NCI-H1436 treated with DMSO at 0.1 percent for 48 hours (cell line): ENCODE results near the gene FGG.

Experiments
- DNase-seq: peaks from one replicate; lab custom pipeline; 2025; lab: John Stamatoyannopoulos, UW

FGG gene

DNA sequence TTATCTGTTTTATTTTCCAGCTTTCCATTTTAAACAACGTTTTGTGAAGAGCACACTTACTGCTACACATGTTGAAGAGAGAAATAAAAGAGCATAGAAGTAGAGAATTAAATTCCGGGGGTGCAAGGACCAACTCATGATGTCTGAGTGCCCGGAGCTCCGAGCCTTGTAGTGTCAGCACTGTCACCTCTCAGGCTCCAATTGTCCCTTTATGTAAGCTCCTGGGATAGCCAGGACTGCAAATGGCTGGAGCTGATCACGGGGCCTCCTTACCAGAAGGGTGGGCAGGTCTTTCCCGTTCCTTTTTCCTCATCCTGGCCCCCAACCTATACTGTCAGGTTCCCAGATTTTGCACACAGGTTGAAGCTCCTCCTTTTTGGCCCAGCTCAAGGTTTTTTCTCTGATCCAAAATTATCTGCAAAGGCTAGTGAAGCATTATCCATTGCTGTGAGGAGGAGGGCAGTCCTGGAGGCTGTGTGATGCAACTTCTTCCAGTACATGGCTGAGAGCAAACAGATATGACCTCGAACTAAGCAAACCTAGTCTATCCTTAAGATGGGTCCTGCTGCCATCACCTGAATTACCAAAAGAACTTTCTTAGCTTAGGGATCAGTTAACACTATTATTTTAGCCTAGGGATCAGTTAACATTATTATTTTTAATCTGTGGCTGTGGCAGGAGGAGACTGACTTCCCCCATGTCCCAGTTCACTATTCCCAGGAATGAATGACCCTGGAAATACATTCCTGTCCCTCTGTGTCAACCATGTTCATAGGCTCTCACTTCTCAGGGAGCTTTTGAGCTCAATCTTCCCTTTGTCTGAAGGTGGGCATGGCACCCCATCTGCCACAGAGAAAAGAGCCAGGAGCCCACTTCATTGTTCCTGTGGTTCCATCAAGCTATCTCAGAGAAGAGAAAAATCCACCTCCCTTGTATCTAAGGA is at the start of gene FGG:
Gene FGG, minus strand, starts transcription at position 185 of the 943 bp plus-strand sequence. Its CDS starts 47 bp downstream, at position 138.
- no peak for DNase-seq

DNA sequence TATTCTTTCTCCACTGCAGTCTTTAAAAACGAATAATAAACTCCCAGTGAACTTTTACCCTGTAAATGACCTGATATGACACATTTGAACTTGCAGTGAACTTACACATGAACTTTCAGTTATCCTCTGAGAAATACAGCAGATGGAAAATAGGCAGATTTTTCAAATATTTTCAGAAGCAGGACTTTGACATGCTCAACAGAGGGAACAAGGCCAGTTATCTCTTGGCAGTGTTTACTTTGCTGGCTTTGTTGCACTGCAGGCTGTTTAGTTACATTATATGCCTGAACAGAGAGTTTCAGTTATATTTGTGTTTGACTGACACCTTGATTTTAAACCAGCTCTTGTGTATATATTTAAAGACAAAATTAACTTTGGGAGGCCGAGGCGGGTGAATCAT is 47.6 kb upstream of the FGG start:
- DNase-seq: no peak

DNA sequence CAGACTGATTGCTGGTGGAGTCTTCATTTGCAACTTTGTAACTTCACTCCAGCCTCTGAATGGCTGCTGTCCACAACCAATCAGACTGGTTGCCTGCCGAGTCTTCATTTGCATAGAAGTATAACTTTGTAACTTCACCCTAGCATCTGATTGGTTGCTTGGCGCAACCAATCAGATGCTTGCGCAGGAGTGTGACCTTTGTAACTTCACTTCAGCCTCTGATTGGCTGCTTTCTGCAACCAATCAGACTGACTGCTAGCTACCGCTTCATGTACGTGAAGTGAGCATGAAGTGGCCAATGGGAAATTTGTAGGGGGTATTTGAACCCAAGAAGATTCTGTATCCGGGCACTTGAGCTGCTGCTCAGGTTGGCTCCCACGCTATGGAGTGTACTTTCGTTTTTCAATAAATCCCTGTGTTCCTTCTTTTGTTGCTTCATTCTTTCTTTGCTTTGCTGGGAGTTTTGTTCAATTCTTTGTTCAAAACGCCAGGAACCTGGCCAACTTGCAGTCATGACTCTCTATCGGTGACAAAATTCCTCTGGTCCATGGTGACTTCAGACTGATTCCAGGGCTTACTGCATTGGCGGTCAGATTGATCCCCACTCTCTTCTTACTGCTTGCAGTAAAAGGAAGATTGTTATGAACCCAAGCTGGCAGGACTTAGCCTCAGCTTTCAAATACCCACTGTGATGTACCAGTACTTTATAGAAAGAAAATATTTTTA is 46.4 kb upstream of the FGG start:
- DNase-seq: no peak

DNA sequence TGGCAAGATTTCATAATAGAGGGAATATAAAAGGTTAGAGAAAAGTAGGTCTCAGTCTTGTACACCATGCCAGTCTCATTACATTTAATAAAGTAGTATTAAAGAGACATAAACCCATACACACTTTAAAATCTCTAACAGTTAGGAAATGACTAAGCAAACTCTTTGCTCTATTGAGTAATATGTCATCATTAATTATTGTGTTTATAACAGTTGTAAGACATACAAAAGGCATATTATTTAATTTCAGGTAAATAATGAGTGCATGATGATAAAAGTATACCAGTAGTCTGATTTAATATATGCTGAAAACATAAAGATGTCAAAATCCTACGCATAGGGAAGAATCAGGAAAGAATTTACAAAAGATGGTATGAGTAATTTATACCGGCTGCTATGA is 31.0 kb upstream of the FGG start:
- no peak for DNase-seq

DNA sequence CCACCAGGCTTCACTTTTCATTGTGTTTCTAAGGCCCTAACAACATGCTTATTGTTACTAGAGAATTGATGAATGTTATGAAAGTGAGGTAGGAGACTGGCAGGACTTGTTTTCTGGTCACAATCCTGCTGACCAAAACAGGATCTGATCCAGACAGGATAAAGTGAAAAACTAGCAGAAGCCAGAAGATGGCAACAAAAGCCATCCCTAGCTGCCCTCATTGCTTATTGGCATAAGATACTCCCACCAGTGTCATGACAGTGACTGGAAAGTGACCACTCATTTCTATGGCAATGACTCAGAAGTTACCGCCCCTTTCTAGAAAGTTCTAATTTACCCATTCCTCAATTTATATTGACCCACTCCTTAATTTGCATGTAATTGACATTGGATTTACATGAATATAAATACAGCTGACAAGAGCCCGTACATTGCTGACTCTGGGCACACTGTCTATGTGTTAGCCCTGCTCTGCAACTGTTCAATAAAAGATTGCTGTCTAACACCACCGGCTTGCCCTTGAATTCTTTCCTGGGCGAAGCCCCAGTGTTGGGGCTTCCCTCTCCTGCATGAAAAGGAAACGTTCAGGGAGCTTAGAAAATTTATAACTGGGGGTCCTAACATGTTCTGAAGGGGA is 30.0 kb upstream of the FGG start:
- no peak for DNase-seq

DNA sequence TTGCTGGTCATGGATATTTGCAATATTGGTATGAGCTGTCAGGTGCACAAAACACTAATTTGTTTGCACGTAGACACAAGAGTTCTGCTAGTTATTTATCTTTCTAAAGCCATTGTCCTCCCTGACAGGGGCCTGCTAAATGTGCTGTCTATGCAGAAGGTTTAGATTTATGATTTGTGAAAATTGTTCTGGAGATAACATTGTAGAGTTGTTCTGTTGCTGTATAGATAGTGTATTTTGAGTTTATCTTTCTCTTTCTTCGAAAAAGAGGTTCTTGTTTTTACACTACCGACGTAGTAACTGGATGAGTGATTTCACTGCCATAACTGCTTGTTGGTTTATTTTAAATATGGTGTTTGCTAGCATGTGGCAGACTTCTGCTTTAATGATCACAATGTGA is 28.5 kb upstream of the FGG start:
- DNase-seq: no peak

DNA sequence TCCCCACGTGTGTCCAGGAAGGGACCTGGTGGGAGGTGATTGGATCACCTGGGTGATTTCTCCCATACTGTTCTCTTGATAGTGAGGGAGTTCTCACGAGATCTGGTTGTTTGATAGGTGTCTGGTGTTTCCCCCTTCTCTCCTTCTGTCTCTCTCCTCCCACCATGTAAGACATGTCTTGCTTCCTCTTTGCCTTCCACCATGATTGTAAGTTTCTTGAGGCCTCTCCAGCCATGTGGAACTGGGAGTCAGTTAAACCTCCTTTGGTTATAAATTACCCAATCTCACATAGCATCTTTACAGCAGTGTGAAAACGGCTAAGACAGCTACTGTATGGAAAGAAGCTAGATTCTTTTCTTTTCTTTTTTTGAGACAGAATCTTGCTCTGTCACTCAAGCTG is 21.6 kb upstream of the FGG start:
- DNase-seq: no peak

DNA sequence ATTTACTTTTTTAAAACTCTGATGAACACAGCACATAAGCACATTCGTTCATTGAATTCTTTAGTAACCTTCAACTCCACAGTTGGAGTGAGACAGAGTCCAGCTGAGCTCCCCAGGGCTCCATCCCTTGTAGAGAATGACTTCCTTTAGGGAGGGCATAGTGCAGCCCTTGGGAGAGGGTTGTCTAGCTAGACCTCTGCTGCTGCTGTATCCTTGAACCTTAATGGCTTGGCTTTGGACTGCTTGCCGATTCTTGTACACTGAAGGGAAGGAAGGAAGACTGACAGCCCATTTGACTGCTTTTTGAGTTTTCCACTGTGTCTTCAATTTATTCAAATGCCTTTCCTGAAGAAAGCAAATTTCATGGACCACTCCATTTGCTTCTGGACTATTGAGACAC is 19.4 kb upstream of the FGG start:
- DNase-seq: no peak

DNA sequence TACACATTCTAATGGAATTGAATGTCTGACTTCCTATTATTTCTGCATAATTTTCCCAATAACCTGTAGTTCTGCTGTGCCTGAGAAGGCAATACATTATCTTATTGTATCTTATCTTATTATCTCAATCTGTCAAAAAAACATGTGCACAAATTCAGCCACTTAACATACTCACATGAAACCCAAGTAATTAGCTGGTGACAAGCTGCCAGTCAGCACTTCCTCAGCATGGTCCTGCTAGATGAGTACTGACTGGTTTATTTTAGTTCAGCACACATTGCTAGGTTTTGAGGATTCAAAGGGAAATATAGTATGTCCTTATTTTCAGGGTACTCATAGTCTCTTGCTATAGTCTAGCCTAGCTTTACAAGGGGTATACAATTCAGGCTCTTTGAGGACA is 17.9 kb upstream of the FGG start:
- DNase-seq: no peak

DNA sequence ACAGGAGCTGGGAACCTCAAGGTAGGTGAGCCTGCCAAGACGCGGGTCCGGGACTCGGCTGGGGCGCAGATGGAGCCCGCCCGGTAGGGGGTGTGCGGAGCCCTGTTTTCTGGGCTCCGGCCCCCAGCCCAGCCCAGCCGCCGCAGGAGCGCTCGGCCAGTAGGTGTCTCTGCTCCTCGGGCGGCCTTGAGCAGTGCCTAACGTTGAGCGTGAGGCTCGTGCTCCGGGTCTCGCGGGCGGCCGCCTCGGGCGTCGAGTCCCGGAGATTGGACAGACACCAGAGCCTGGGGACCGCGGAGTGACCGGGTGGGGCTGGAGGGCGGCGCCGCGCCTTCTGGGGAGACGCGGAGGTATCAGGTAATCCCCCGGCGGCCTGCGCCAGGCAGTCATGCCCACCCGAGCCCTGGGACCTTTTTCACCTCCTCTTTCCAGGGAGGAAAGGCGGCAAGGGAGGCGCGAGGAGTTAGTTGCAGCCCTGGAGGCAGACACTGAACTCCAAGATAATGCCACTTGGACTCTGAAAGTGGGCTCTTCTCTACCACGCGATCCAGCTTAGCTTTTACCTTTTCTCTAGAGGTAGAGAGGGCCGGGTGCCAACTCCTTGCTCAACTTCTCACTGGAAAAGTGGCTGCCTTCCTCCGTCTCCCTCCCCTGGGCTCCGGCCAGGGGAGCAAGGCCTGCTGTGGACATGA is 14.5 kb upstream of the FGG start:
- DNase-seq: no peak

DNA sequence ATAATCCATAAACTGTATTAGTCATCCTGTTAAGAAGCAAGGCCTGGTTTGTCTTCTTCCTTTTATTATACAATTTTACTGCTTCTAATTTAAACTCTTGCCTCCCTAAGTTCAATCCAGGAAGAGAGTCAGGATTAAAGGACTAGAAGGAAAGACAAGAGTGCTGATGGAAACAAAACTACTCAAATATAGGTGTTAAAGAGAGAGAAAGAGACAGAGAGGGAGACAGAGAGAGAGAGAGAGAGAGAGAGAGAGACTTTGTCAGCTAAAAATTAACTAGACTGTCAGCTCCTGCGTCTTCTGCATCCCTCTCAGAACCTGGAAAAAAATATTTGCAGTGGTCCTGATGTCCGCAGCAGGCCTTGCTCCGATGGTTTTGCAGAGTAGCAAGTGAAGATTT is 13.5 kb upstream of the FGG start:
- DNase-seq: no peak

DNA sequence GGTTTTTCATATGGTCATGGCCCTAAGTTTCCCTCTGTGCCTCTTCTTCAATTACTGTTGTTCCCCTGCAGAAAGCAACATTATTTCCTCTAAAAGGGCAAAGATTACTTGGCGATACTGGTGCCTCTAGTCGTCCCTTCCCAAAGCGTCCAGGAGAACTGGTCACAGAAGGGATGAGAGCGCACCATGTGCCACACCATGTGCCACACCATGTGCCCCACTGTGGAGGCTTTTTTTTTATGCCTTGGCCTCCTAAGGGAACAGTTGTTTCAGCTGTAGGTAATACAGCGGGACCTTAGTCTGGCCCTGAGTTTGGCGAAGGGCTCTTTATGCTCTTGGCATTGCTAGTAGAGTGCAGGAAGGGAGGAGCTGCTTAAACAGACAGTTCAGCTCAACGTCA is 11.5 kb upstream of the FGG start:
- DNase-seq: no peak

DNA sequence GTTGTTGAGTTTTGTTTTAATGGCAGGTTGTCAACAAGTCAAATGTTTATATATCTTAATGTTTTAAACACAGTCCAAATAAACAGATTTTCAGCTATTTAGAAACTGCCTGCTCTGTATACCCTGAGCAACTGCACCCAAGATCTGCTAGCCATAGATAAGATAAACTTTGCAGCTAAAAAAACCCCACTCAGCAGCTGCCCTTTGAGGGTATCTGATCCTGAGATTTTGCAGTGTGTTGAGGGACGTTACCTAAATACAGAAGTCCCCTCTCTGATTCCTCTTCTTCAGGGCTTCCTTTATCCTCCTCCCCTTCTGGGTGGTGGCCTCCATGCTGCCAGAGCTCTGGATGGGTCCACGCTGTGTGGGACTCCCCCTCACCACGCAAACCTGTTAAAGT is 11.0 kb upstream of the FGG start:
- no peak for DNase-seq

DNA sequence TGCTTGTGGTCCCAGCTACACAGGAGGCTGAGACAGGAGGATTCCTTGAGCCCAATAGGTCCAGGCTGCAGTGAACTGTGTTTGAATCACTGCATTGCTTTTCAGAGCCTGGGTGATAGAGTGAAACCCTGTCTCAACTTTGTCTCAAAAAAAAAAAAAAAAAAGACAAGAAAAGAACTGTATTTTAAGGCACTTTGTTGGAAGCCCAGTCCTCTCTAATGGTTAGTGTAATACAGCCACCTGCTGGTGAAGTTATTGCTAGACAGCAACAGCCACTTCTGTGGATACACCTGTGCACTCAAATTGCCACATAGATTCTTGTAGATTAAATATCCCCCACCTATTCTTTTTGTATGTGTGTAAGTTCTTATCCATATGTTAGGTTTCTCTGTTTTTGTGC is 10.1 kb upstream of the FGG start:
- DNase-seq: no peak

DNA sequence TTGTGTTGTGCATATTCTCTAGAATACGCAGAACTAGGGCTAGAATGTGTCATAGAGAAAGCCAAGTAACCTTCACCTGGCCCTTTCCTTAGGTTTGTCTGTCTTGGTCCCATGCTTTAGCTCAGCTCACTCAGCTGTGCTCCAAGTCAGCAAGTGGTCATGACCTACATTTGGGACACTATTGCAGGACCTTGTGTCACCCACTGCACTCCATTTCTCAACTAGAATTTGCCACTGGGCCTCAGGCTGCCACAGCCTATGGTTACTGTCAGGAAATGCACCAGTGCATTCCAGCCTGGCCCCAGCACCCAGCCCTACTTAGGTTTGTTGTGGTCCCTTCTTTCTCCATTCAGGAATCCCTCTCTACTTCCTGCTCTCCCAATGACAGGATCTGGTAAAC is 7.7 kb upstream of the FGG start:
- no peak for DNase-seq

DNA sequence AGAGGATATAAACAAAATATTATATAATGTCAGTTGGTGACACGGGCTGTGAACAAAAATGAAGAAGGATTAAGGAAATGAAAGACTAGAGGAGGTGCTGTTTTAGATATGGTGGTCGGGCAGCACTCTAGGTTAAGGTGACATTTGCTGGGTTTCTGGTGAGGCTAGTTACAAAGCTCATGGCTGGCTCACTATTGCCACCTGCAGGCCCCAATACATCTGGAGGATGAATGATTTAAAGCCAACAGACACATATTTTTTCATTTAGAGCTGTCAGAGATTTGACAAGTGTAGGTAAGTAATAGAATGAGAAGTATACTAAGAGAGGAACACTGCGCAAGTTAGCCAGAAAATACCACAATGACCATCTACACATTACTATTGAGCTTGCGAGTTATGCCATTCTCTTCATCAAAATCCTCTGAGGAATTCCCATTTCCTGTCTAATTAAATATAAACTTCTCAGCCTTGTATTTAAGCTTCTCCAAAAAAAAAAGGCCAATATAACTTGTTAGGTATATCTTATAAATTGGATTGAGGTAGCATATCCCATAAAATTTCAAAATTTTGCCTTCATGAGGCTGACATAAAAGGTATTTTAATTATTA is 6.4 kb upstream of the FGG start:
- DNase-seq: no peak

DNA sequence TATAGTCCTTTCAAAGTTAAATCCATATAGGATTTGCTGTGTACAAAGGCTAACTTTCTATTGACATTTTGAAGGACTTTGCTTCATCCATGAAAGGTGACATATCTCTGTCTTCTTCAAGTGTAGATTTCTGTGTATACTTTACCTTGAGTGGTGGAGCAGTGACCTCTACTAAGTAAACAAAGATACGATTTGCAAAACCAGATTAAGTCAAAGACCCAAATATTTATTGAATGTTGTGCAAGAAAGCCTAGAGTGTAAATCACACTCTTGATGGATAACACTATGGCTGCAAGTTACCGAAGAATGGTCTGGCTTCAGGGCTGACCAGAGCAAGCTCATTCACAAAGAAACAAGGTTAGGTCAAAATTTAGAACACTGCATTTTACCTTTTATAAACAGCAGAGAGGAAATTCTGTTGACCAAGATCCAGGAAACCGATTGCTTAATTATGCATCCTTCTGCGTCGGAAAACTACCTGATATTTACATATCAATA is 5.4 kb upstream of the FGG start:
- no peak for DNase-seq

DNA sequence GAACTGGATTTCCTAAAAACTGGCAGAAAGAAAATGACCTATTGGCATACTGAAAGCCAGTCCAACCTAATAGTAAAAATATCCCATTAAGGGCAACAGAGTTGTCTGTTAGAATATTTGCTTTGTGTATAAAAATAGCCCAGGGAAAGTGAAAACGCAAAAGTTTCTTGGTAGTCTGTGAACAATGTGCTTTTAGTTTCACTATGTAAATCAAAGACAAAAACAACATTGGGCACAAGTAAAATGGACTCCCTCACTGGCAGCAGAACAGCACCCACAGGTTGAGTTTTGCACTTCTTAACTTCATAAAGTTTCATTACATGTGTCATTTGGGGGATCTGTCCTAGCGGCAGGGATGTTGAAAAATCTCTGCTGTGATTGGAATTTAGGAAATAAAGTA is 4.3 kb upstream of the FGG start:
- DNase-seq: no peak

DNA sequence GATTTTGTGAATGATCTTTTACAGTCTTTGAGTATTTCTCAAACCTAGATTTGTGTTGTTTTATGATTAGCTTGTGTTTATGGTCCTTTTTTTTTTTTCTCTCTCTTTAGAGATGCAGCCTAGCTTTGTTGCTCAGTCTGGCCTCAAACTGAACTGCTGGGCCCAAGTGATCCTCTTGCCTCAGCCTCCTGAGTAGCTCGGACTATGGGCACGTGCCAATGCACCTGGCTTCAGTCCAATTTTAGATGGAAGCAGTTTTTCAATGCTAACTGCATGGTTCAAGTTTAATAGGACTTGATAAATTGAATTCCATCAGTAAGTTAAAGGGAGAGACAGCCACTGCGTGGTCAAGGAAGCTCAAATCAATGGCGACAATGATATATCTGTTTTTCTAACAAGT is 3.8 kb upstream of the FGG start:
- no peak for DNase-seq

DNA sequence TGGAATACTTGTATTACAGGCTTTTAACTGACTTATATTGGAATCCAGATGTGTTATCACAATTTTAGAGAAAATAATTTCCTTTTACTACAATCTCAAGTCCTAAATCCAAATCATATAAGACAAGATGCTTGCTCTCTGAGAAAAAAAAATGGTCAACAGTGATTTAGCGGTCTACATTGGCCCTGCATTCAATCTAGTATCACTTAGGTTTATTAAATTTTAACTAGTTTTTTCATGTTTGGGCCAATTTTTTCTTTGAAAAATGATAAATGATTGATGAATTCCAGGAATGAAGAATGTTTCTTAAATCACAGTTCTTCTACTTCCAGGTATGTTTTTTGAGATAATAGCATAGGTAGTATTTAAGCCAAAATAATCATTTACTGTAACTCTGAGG is 2.8 kb upstream of the FGG start:
- DNase-seq: no peak

DNA sequence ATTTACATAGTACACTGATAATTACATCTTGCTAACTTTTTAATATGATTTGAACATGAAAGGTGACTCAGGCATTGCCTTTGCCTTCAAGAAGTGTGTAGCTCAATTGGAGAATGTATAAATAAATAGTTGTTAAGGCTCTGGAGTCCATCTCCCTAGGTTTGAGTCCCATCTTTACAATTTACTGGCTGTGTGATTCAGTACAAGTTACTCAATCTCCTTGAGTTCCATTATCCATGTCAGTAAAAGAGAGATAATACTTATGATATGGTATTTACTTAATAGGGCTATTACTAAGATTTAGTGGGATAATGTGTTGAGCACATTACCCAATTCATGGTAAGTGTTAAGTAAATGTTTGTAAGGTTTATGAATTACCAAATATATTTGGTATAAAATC is 1.9 kb upstream of the FGG start:
- no peak for DNase-seq

DNA sequence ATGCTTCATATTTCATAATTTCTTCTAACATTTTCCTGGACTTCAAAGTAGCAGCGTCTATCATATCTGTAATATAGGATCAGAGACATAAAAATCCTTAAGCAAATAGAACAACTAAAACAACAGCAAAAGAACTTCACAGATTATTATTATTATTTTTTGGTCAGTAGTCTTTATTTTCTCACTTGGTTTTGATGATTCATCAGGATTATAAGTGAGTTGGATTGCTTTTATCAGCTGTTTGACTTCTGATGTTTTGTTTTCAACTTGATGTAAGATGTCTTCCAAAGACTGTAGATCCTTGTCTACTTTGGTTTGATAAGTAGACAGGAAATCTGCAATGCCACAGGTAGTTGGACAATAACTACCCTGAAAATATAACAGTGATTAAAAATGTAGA is 623 bp downstream of the FGG start:
- DNase-seq: no peak
